GM18502 (cell line): Measurements from ENCODE around the gene NNT.
"Not testable (repeated sequence)": the region's sequence is repeated elsewhere in the genome, so short reads cannot be mapped to it uniquely, and the experiment has no call there.

Experiments used
- ATAC-seq: cut with Tn5 transposase; IDR thresholded peaks from one replicate; pipeline ENCODE4 v1.9.1; 2021; ENCODE audit warnings: mild to moderate bottlenecking; ENCODE audit not compliant: unreplicated experiment, poor library complexity

The NNT gene

DNA sequence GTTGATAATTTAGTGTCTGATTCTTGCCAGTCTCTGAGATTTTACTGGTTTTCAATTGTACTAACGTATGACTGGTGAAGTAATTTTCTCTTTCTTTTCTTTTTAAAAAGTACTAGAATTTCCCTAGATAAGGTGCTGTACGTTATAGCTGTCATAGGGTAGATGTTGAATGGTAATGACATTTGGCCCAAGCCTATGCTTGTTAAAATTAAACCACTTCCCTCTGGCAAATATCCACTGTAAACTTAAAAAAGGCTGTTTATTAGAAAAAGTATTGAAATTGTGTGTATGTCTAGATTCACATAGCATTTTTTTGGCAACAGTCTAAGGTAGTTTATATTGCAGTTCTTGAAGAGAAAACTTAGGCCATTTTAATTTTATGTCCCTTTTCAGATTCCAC is 97.6 kb downstream of the NNT start:
- no peak for ATAC-seq

GRCh38 chr5:43701227-43701626 is 98.2 kb downstream of the NNT start:
- ATAC-seq = no peak

GRCh38 chr5:43702293-43702692 is 99.3 kb downstream of the NNT start:
- ATAC-seq = no peak

DNA sequence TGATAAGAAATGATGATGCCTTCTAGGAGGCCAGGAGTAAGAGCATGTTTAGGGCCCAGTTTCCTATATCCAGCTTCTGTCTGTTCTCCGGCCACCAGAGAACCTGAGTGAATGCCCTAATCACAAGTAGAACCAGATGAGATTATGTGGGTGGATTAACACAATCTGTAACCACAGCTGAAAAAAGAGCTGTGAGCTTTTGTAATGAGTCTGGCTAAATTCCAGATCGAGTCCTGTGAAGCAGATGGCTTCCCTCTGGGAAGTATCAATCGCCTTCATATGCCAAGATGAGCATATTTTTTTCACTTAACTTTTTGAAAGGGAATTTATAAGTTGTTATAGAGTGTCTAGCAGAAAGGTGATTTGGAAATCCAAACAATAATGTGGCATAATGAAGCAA is 99.8 kb downstream of the NNT start:
- ATAC-seq = no peak

DNA sequence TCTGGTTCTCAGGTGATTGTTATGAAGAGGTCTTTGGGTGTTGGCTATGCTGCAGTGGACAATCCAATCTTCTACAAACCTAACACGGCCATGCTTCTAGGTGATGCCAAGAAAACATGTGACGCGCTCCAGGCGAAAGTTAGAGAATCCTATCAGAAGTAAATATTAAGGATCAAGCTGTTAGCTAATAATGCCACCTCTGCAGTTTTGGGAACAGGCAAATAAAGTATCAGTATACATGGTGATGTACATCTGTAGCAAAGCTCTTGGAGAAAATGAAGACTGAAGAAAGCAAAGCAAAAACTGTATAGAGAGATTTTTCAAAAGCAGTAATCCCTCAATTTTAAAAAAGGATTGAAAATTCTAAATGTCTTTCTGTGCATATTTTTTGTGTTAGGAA is 101.3 kb downstream of the NNT start:
- no peak for ATAC-seq

DNA sequence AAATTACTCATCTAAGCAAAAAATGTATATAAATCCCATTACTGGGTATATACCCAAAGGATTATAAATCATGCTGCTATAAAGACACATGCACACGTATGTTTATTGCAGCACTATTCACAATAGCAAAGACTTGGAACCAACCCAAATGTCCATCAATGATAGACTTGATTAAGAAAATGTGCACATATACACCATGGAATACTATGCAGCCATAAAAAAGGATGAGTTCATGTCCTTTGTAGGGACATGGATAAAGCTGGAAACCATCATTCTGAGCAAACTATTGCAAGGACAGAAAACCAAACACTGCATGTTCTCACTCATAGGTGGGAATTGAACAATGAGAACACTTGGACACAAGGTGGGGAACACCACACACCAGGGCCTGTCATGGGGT is 103.6 kb downstream of the NNT start:
- not testable (repeated sequence) for ATAC-seq

DNA sequence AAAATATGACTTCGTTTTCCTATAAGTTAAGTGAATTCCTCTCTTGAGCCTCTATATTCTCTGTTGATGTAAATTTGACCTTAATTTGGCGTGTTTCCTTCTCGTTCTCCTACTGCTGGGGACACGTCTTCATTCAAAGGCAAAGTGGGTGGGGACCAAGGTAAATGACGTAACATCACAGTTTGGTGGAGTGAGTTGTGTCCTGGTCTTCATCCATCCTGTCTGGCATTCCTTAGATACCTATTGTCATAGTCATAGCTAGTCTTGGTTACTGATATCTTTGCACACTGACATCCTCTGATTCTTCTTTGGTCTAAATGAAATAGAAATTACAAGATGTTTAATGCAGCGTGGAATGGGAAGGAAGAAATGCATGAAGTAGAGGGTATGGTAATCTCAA is 108.5 kb downstream of the NNT start:
- ATAC-seq = no peak

- no peak for ATAC-seq
Observed at GRCh38 chr5:43712081-43712480, 109.1 kb downstream of the NNT start.

DNA sequence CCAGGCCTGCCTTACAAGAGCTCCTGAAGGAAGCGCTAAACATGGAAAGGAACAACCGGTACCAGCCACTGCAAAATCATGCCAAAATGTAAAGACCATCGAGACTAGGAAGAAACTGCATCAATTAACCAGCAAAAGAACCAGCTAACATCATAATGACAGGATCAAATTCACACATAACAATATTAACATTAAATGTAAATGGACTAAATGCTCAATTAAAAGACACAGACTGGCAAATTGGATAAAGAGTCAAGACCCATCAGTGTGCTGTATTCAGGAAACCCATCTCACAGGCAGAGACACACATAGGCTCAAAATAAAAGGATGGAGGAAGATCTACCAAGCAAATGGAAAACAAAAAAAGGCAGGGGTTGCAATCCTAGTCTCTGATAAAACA is 116.8 kb downstream of the NNT start:
- not testable (repeated sequence) for ATAC-seq

GRCh38 chr5:43728581-43728980 is 125.6 kb downstream of the NNT start:
- no peak for ATAC-seq

DNA sequence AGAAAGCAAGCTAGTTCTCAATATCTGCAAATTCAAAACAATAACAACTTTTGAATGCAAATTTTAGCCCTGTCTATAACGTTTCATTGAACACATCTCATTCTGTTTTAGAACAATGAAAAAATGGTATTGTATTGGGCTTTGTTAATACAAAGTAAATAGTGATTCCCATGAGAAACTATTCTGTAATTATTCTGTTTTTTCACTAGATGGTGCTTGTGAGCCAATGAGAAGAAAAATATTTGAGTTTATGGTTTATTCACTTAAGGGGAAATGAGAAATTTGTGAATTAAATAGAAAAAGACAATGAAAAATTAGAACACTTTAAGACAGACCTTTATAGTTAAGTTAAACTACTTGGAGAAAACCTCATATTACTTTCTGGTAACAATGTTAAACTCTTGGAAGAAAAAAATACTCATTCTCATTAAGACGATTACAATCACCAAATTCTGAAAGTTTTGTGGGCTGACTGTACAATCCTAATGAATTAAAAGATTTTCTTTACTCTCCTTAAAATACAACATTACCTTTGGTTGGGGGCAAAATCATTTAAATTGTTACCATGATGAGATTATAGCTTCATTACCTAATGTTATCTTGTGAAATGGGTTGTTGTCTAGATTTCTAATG is 127.0 kb downstream of the NNT start:
- ATAC-seq = no peak

GRCh38 chr5:43730832-43731342 is 127.9 kb downstream of the NNT start:
- ATAC-seq = no peak

GRCh38 chr5:43731573-43731972 is 128.6 kb downstream of the NNT start:
- no peak for ATAC-seq

- ATAC-seq = not testable (repeated sequence)
Observed at GRCh38 chr5:43745923-43746548, 143.1 kb downstream of the NNT start.

DNA sequence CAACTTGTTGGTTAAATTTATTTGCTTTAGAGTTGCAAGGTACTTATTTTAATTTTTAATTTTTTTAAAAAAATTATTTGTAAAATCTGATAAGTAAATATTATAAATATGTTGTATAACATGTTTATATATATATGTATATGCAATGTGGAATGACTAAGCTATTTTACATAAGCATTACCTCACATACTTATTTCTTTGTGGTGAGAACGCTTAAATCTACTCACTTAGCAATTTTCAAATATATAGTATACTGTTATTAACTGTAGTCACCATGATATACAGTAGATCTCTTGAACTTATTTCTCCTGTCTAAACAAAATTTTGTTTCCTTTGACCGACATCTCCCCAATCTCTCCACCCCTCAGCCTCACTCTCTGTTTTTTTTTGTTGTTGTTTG is 147.8 kb downstream of the NNT start:
- no peak for ATAC-seq

GRCh38 chr5:43753069-43753468 is 150.1 kb downstream of the NNT start:
- ATAC-seq = no peak
